Thoracic aorta (tissue), 2 donors: ENCODE data around the gene PLCH1. TPM values are rescaled to one million over a fixed set of nuclear protein-coding genes. Genes with fewer than 3 reads are reported as not detected.
"Not testable (repeated sequence)": the region's sequence is repeated elsewhere in the genome, so short reads cannot be mapped to it uniquely, and the experiment has no call there.

Source experiments
- ATAC-seq: fragments of 150-250 bp; one replicate; pipeline ENCODE4 v1.8.0; 2017; ENCODE audit warnings: low read depth; ENCODE audit not compliant: insufficient number of reproducible peaks, low FRiP score
- DNase-seq: peaks from one replicate; pipeline ENCODE4 v3.0.0-alpha.2; 2020; ENCODE audit warnings: low spot score
- H3K27ac ChIP-seq, 2 donors: fragments of 200-600 bp; sonication (generic); 1 replicate in 1 of 2; 2 replicates in 1 of 2; pipeline ENCODE4 v1.5.1; 2016; ENCODE audit warnings: mild to moderate bottlenecking in 2 of 2, moderate library complexity in 2 of 2
- H3K27me3 ChIP-seq: fragments of 200-600 bp; sonication (generic); replicated peaks from 2 replicates; pipeline ENCODE4 v1.6.0; 2016; ENCODE audit warnings: mild to moderate bottlenecking; ENCODE audit not compliant: insufficient read depth
- H3K36me3 ChIP-seq: fragments of 200-600 bp; sonication (generic); one replicate; pipeline ENCODE4 v1.5.1; 2016
- H3K4me1 ChIP-seq, 2 donors: fragments of 200-600 bp; sonication (generic); 1 replicate in 1 of 2; 2 replicates in 1 of 2; pipeline versions ENCODE4 v1.5.1 to v1.6.0; 2016; ENCODE audit warnings: low read depth in 2 of 2, mild to moderate bottlenecking in 1 of 2; ENCODE audit not compliant: control insufficient read depth in 1 of 2
- H3K4me3 ChIP-seq: fragments of 200-600 bp; sonication (generic); 2 replicates; pipeline ENCODE4 v1.5.1; 2016; ENCODE audit warnings: mild to moderate bottlenecking
- H3K9me3 ChIP-seq: fragments of 200-600 bp; sonication (generic); 2 replicates; pipeline ENCODE4 v1.5.1; 2016
- total RNA-seq, 2 donors: library from RNA; depleted of rRNA; stranded (reverse); fragments of >200 nt; gene quantifications; one replicate each; pipeline versions ENCODE4 v1.1.0 to v1.2.3, GENCODE V29; 2016
- TF ChIP-seq, protein P1 (sequence below): fragments of 200-600 bp; sonication (generic); IDR thresholded peaks from one replicate; pipeline ENCODE4 v1.5.1; 2019; ENCODE audit warnings: antibody characterized with exemption

PLCH1 gene
- total RNA-seq, 2 donors from 2014 or later, result 0.28 TPM; not detected in 1

DNA sequence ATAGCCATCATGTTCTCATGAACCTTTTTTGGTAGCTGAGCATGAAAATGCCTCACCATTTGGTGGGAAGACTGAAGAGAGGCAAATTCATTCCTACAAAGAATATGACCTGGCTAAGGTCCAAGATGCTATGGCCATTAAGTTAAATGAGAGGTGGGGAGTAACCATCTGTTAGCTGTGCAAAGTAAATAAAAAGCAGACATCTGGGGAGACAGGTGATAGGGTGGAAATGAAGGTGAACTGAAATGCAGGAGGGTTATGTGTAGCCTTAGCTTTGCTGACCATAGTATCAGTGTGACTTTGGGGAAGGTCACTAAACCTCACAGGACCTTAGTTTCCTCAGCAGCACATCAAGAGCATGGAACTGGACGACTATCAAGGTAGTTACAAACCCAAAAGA, 340.4 kb downstream of the PLCH1 start:
- TF ChIP-seq, protein P1, sequence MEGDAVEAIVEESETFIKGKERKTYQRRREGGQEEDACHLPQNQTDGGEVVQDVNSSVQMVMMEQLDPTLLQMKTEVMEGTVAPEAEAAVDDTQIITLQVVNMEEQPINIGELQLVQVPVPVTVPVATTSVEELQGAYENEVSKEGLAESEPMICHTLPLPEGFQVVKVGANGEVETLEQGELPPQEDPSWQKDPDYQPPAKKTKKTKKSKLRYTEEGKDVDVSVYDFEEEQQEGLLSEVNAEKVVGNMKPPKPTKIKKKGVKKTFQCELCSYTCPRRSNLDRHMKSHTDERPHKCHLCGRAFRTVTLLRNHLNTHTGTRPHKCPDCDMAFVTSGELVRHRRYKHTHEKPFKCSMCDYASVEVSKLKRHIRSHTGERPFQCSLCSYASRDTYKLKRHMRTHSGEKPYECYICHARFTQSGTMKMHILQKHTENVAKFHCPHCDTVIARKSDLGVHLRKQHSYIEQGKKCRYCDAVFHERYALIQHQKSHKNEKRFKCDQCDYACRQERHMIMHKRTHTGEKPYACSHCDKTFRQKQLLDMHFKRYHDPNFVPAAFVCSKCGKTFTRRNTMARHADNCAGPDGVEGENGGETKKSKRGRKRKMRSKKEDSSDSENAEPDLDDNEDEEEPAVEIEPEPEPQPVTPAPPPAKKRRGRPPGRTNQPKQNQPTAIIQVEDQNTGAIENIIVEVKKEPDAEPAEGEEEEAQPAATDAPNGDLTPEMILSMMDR, result no peak
- H3K27ac ChIP-seq, result no peak overlapping the region
- no peak overlapping the region for H3K4me3 ChIP-seq
- H3K36me3 ChIP-seq, result no peaks in the 10 kb centered on the region
- H3K27me3 ChIP-seq, result no peaks in the 10 kb centered on the region
- no peaks in the 10 kb centered on the region for H3K4me1 ChIP-seq
- ATAC-seq (no peak), DNase-seq (no peak)
- no peaks in the 10 kb centered on the region for H3K9me3 ChIP-seq

DNA sequence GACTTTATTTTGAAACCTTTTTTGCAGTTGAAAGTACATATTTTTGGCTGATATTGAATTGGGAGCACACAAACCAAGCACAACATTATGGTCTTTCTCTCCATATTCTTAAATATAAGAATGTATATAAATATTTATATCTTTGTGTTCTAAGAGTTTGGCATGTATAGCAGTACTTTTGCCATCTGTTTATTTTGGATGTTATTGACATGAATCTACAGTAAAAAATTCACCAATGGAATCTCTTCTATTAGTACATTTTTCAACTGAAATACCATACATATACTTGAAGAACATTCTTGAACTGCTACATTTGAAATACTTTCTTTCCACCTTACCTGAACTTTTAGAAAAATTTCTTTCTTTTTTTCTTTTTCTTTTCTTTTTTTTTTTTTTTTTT, 342.2 kb downstream of the PLCH1 start:
- Histone ChIP-seq H3K9me3 (no peaks in the 10 kb centered on the region), H3K4me1 (no peaks in the 10 kb centered on the region), H3K4me3 (no peak overlapping the region), H3K27me3 (no peaks in the 10 kb centered on the region), H3K27ac (no peak overlapping the region), H3K36me3 (no peaks in the 10 kb centered on the region)
- no peak for ATAC-seq
- TF ChIP-seq, protein P1, result no peak
- no peak for DNase-seq

DNA sequence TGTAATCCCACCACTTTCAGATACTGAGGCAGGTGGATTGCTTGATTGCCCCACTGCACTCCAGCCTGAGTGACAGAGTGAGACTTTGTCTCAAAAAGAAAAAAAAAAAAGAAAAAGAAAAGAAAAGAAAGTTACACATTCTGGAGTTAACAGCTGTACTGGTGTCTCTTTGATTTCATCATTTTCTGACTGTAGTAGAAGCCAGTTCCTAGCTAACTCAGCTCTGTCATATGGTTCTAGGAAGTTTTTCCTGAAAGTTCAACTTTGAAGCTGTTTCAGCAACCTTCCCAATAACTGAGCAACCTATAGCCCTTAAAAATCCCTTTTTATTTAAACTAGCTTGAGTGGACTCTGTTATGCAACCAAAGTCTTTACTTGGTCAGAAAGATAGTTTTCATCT, 346.8 kb downstream of the PLCH1 start:
- TF ChIP-seq, protein P1, result no peak
- no peaks in the 10 kb centered on the region for H3K9me3 ChIP-seq
- no peak overlapping the region for H3K27ac ChIP-seq
- H3K36me3 ChIP-seq, result no peaks in the 10 kb centered on the region
- H3K27me3 ChIP-seq, result no peaks in the 10 kb centered on the region
- no peak for ATAC-seq
- no peaks in the 10 kb centered on the region for H3K4me1 ChIP-seq
- no peak for DNase-seq
- no peak overlapping the region for H3K4me3 ChIP-seq

DNA sequence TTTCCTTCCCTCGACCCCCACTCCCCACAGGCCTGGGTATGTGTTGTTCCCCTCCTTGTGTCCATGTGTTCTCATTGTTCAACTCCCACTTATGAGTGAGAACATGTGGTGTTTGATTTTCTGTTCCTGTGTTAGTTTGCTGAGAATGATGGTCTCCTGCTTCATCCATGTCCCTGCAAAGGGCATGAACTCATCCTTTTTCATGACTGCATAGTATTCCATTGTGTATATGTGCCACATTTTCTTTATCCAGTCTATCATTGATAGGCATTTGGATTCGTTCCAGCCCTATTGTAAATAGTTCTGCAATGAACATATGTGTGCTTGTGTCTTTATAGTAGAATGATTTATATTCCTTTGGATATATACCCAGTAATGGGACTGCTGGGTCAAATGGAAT, 350.0 kb downstream of the PLCH1 start:
- H3K27me3 ChIP-seq, H3K4me1 ChIP-seq: not testable (repeated sequence)

DNA sequence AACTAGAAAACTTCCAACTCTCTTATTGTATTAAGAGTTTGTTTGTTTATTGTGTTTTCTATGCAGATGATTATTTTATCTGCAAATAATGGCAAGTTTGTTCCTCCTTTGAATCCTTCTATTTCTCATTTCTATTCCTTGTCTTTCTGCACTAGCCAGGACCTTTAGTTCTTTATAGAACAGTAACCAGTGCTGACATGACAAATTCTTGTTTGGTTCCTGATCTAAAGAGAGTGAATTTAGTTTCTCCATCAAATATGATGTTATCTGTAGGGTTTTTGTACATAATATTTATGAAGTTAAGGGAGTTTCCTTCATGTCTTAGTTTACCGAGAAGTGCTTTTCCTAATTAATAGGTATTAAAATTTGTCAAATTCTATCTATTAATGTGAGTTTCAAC, 350.6 kb downstream of the PLCH1 start:
- no peak overlapping the region for H3K27ac ChIP-seq
- no peaks in the 10 kb centered on the region for H3K9me3 ChIP-seq
- no peaks in the 10 kb centered on the region for H3K36me3 ChIP-seq
- DNase-seq (no peak), ATAC-seq (no peak)
- H3K27me3 ChIP-seq, result no peaks in the 10 kb centered on the region
- TF ChIP-seq, protein P1, result no peak
- H3K4me1 ChIP-seq, result no peaks in the 10 kb centered on the region
- H3K4me3 ChIP-seq, result no peak overlapping the region

More for the DNA sequence above, 350.0 kb downstream of the PLCH1 start:
- not testable (repeated sequence) for H3K27ac ChIP-seq, ATAC-seq, DNase-seq, H3K4me3 ChIP-seq, H3K9me3 ChIP-seq, H3K36me3 ChIP-seq

DNA sequence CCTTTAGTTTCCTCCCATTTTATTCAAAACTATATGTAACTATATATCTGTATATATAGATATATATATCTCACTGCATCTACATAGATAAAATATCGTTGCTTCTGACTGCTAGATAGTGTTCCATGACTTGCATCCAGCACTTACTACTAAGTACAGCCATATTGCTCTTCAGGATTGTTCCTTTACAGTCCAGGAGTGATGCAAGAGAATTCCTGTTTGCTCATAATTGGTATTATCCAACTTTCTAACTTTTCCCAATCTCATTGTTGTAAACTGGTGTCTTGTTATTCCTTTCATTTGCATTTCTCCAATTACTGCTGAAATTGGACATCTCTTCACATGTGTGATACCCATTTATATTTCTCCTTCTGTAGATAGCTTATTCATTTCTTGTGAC, 351.6 kb downstream of the PLCH1 start:
- Histone ChIP-seq H3K27me3 (no peaks in the 10 kb centered on the region), H3K36me3 (no peaks in the 10 kb centered on the region), H3K4me1 (no peaks in the 10 kb centered on the region), H3K4me3 (no peak overlapping the region), H3K9me3 (no peaks in the 10 kb centered on the region), H3K27ac (no peak overlapping the region)
- TF ChIP-seq, protein P1, result no peak
- ATAC-seq (no peak), DNase-seq (no peak)
